ELF-1 (cell line): ENCODE measurements around the gene DCAF4.
A peak's percentile ranks its signal among the peaks of the same experiment; 100 is the strongest.

Experiments
- DNase-seq: peaks from one replicate; pipeline ENCODE4 v3.0.0-alpha.2; 2016; ENCODE audit warnings: low read depth, low spot score

The DCAF4 gene, protein sequence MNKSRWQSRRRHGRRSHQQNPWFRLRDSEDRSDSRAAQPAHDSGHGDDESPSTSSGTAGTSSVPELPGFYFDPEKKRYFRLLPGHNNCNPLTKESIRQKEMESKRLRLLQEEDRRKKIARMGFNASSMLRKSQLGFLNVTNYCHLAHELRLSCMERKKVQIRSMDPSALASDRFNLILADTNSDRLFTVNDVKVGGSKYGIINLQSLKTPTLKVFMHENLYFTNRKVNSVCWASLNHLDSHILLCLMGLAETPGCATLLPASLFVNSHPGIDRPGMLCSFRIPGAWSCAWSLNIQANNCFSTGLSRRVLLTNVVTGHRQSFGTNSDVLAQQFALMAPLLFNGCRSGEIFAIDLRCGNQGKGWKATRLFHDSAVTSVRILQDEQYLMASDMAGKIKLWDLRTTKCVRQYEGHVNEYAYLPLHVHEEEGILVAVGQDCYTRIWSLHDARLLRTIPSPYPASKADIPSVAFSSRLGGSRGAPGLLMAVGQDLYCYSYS

DNA sequence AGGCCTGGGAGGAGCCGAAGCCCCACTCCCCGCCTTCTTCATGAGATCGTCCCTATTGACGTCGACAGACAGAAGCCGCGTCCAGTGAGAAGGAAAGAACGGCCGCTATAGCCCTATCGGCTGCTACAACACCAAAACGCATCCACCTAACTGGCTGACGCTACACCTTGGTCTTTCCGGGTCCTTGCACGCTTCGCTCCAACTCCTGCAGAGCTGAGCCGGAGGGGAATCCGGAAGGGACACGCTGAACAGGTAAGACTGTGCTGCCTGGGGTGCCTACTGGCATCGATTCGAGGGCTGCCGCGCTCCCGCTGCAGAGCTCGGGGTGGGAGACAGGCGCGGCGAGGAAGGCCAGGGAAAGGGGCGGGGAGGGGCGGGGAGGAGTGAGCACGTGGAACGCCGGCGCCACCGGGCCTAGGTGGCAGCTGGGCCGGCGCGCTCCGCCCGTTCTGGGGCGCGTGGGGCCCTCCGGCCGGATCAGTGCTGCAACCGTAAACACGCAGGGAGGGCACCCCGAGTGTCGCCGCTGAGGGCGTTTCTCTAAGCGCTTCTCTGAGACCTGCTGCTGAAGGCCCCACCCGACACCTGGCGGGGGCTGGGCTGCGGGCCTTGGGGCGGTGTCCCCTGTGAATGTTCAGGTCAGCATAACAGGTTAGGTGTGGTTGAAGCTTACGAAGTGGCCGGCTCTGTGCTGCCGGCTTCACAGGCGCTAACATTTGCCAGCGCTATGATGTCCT lies at the start of gene DCAF4:
TSS of gene DCAF4 (plus strand) at position 173 of the 737 bp plus-strand sequence. CDS start 11,515 bp downstream, outside the sequence.
- peak; percentile 99 for DNase-seq

DNA sequence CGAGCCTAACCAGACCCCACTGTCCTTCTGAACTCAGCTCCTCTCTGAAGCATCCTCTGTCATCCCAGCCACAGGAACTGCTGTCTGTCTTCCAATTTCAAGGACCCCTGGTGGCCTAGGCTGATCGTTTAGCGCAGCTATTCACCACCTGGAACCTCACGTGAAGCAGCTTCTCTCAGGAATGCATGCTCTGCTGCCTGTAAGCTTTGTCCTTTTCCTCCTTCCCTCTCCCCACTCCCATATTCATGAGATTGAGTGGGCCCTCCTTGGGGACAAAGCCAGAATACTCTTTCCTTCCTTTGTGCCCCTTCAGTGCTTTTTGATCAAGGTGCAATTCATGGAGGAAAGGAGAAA lies 49.6 kb upstream of the DCAF4 start:
- DNase-seq = peak; percentile 56

DNA sequence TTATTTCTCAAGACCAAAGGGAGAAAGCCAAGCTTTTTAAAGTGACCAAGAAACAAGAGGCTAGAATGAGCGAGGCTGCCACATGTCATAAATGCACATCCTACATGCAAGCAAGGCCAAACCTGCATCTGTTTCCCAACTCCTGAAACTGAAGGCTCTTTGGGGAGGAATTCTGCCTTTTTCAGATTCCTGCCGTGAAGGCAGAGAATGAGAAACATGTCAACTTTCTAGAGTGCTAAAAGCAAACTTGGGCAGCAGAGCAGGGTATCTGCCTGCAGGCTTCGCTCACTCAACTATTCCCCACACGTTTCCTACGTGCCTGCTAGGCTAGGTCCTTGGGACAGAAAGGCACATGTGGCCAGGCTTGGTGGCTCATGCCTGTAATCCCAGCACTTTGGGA lies 47.5 kb upstream of the DCAF4 start:
- no peak for DNase-seq

DNA sequence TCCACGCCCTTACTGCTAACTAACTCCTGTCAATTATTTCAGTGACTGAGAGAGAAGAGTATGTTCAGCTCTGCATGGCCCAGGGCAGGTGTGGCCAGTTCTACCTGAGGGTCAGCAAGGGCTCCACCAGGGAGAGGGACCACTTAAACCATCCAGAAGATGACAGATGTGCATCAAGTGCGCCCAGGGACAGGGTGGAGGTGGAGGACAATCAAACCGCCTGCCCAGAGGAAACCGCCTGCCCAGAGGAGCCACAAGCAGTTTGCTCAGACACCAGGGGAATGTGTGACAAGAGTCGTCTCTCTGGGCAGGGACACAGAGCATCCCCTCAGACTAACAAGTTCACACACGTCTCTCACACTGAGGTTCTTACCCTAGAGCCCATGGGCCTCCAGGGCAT lies 46.8 kb upstream of the DCAF4 start:
- DNase-seq = no peak

DNA sequence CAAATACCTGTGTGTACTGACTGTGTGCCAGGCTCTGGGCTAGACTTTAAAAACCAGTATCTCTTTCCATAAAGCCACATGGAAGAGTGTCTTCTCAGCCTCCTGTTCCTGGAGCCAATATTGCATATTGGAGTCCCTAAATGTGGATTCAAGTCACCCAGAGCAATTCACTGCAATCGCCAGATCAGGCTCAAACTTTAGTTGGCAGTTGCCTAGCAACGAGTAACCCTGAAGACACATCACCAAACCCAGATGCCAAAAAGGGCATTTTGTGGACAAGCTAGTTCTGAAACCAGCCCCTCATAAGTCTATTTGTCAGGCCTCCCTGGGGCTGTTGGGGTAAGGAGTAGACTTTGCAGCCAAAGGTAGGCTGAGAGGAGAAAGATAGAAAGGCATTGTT lies 46.1 kb upstream of the DCAF4 start:
- DNase-seq = no peak

DNA sequence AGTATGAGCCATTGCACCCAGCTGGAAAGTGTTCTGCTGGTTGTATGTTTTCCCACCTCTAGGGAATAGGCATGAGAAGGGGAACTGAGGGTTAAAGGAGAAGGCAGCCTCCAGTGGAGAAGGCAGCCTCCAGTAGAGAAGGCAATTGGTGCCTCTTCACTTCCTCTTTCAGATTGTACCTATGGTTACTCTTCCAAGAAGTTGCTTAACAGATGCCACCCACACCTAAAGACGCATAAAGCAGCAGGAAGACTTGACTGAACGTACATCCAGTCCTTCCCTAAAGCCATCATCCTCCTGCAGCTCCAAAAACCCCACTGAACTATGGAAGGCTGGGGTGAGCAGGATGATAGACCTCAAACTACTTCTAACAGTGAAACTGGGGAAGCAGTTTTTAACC lies 45.4 kb upstream of the DCAF4 start:
- no peak for DNase-seq

DNA sequence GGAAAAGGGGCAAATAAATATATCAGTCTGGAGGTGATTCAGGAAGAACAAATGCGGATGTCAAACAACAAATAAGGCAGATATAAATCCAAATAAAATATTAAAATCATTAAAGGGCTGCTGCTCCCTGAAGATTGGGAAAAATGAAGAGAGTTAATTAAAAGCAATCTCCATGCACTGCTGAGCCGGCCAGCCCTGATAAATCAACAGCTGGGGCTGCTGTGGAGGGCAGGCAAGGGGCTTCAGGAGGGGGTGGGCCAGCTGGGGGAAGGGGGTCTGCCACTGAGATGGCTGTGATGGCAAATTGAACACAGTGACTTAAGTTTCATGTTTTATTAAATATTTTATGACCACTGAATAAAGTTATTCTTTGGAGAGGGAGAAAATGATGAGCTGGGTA lies 44.7 kb upstream of the DCAF4 start:
- DNase-seq = no peak

DNA sequence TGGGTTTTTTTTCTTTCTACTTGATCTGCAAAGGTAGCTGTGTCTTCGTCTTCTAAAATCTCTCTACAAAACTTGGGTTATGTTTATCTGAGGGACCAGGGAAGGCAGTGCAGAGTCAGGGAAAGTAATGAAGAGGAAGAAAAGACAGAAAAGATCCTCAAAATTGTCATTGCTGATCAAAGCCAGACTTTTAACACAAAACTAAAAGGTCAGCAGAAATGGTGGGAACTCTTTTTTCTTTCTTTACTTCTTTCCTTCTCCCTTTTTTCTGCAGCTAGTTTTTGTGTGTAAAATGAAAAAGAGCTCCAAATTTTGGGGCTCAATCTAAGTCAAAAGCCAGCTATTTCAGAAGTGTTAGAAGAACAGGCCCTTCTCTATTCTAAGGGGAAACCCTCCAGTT lies 44.2 kb upstream of the DCAF4 start:
- no peak for DNase-seq

DNA sequence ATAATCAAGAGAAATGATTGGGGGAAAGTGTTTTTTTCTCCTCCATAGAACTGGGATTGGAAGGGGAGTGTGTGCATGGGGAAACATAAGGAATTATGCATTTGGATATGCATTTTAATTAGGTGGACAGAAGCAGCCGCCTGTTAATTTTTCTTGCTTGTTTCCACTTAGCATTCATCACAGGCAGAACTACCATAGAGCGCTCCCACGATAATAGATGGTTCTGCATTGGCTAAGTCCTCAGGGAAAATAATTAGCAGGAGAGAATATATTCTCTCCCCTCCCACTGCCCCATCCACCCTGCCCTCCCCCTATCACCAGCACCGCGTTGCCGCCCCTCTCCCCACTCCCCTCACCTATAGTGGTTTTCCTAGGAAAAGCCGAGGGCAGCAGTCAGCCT lies 43.8 kb upstream of the DCAF4 start:
- no peak for DNase-seq

DNA sequence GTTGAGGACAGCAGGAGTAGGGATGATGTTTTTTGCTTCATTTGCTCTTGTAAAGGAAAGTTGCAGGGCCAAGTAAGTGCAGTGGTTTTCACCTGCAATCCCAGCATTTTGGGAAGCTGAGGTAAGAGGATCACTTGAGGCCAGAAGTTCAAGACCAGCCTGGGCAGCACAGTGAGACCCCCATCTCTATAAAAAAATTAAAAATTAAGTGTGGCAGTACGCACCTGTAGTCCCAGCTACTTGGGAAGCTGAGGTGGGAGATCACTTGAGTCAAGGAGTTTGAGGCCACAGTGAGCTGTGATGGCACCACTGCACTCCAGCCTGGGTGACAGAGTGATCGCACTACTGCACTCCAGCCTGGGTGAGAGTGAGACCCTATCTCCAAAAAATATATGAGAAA lies 43.2 kb upstream of the DCAF4 start:
- DNase-seq = no peak

DNA sequence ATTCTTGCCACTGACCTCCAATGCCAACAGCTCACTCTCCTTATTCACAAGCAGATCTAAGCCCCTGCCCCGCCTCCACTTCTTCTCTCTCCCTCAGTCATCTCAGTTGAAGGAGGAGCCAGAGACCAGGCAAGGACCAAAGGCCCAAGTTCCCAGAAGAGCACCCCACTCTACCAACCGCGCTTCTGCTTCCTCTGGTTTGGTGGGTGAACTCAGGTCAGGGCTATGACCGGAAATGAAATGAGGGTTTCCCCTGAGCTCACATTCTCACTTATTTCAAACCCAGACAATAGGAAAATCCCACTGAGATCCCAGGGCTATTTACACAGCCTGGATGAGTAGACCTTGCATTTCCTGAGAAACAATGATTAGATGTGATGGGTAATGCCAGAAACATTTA lies 42.3 kb upstream of the DCAF4 start:
- DNase-seq = no peak

DNA sequence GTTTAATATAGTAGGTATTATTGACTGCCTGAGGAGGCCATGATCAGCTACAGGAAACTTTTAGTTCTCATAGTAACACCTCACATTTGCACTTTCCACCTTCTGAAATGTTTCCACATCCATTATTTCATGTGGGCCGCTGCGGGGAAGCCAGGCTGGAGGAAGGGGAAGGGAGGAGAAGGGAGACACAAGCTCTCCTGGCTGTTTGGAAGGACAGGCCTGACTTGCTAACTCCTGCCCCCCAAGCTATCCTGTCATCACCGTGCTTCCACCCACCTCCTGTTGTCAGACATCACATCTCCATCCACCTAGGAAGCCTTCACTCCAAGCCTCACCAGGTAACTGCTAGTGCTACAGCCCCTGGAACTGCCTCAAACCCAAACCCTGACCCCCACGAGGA lies 41.9 kb upstream of the DCAF4 start:
- no peak for DNase-seq

DNA sequence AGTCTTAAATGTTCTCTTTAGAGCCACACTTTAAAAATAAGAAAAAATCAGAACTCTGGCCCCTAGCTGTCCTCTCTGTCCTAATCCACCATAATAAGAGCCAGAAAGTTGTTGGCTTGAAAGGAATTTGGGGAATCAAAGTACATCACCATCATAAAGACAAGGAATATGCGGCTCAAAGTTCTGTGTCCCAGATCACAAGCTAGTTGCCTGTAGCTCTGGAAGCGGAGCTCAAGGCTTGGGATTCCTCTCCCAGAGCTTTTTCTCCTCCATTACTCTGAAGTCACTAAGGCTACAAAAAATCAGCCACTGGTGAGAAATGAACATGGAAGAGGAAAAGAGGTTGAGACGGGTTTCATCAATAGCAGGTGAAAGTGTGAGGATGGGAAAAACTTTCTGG lies 38.8 kb upstream of the DCAF4 start:
- no peak for DNase-seq

DNA sequence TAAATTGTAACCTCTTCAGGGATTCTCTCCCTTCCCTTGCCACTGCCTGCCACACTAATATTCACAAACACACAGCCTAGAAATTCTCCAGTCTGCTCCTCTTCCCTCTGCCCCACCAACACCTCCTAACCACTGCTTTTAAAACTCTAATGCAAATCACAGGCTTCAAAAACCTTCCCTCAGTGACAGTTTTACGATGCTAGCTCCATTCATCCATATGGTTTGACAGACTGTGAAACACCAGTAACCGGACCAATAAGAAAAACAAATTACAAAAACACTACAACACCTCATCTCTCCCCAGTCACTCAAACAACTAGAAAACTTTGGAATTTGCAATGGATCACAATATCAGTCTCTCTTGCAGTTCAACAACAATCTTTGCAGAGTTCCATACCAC lies 38.1 kb upstream of the DCAF4 start:
- DNase-seq = no peak

DNA sequence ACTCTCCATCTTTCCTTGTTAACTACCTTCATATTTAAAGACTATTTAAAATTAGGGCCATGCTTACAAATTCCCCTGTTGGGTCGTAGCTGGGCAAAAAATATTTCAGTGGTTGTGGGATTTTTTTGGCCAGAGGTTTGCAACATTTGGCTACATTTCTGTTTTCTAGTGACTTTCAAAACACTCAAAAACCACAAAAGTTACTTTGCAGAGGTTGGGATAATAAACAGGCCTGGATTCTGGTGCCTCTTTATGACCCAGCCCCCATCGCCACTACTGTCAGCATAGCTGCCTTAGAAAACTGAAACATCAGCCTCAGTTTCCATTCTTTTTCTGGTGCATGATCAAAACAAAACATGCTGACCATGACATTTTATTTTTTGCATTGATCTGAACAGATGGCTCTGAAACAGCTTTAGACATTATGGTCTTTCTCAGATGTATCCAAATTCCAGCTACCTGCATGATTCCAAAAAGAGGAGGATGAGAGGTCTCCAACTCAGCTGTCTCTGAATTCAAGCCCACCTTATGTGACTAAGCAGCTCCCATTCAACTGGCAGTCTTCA lies 37.5 kb upstream of the DCAF4 start:
- DNase-seq = no peak

DNA sequence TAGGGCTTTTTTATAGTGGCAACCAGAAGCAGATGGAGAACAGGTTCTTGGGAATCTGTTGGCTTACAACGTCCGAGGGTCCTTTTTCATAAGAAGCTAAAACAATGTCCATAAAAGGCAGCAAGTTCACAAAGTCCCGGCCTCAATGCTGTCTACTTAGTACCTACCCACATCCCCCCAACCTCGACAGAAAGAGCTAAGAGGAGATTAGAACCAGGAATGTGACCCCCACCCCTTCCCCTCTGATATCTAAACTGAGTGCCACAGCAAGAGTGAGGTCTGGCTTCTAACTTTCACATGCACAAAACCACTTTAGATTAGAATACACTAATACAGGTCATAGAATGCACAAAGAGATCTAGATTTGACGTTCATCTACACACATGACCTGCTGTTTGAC lies 36.9 kb upstream of the DCAF4 start:
- no peak for DNase-seq

DNA sequence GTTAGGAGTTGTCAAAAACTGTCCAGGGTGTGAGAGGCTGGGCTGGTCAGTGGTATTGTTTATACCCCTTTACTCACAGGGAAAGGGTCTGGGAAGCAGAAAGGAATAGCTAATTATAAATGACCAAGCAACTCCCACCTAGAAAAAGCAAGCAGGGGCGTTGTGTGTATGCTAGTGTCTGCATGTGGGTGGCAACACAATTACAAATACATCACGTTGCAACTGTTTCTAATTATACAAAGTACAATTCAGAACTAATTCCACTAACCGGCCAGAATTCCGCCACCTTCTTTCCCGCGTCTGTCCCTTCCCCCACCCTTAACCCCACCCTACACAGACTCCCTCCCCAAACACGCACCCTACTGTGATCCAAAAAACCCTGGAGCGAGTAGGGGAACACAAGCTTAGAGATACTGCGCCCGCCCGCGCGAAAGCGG lies 34.6 kb upstream of the DCAF4 start:
- no peak for DNase-seq

DNA sequence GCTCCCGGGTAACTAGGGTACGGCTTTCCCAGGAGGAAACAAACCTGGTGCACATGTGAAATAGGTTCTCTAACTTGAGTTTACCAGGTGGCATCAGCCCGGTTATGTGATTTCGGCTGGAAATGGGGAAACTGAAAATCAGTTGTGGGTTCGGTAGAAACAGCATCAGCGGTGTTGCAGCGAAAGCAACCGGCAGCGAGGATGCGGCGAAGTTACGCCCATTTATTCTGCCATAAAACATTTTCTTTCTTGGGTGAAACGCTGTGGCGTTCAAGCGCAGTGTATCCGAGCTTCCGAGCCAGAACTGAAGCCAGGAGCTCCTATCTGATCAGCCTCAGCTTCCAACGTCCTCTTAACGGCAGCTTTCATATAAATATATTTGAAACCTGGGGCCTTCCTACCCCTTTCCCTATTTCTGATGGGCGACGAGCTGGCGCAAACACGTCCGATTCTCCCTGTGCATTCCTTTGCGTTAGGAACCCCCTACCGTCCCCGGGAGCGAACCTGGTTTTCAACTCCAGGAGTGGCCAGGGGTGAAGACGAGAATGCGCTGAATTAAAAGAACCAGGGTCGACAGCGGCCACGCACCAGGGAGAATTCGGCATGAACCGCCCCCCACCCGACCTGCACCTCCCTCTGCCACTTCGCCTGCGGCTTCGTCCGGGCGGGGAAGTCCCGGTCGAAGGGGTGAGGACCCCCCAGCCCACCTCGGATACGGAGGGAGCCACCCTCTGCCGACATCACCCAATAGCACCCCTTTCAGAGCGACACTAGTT lies 34.0 kb upstream of the DCAF4 start:
- DNase-seq = peak; percentile 55

DNA sequence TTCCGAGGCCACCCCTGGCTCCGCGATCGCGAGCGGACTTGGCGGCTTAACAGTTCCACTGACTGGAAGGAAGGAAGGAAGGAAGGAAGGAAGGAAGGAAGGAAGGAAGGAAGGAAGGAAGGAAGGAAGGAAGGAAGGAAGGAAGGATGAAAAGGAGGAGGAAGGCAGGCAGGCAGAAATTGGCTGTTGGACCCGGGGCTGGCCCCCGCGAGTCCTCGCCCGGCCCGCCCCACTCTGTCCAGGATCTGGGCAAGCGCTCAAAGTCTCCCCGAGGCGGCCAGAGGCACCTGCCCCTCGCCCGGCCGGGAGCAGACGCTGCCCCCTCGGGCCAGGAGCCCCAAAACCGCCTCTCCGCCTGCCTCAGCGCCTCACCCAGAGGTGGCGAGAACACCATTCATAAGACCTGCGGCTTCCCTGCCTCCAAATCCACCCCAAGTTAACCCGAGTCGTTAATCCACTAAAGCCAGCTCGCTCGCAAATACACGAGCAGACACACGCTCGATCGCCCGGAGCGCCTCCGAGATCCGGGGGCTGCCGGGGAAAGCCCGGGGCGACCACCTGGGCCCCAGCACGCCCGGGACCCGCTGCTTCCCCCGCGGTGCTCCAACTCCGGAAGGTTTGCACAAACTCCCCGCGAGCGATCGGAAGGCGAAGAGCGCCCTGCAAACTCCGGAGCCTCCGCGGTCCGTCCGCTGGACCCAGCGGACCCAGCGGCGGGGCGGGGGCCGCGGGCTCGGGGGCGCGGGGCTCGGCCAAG lies 33.2 kb upstream of the DCAF4 start:
- no peak for DNase-seq

DNA sequence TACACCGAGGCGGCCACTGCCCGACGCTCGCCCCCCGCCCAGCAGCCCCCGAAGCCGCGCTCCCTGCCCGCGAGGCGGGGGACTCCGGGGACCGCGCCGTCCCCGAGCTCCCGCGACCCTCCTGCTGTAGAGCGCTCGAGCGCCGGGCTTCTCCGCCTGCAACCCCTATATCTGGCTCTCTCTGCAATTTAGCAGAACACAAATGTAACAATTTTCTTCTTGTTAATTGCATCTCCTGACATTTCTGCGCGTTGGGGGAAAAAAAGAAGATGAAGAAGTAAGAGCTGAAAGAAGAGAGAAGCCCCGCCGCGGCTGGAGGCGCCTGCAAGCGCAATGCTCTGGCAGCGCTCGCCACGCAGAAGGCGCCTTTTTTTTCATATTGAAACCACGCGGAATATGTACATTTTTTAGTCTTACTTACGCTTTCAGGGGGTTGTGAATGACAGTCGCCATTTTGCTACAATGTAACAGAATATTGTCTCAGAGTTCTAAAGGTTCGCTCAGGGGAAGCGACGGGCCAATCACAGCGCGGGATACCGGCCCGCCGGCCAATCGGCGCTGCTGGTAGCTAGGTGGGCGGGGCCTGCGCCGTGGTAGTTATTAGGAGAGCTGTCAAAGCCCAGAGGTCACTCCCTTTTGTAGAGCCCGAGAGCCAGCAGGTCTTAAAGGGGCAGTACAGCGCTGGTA lies 32.5 kb upstream of the DCAF4 start, which contains the start of gene DPF3:
TSS of gene DPF3 (minus strand) at position 466 of the 687 bp plus-strand sequence. CDS start at position 453, 13 bp downstream.
- peak; percentile 98 for DNase-seq

DNA sequence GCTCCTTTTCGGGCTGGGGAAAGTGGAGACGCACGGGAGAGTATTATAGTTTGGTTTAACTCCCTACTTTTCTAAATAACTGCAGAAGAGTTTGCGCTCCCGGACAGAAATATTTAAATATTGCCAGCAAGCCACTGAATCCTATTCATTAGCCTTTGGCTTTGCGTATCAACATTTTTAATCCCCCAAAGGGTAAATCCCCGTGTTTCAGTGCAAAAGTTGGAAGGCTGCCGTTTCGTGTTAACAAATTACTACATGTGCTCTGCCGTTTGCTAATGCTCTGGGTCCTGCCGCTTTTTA lies 32.0 kb upstream of the DCAF4 start:
- no peak for DNase-seq
